H1 (cell line): ENCODE measurements around the gene C5orf58. TPM values are rescaled to one million over a fixed set of nuclear protein-coding genes. Genes with fewer than 3 reads are reported as not detected.

ENCODE experiments used
- ASH2L ChIP-seq: fragments of 200-600, 300-600 bp; sonication (generic); IDR thresholded peaks from one replicate; pipeline ENCODE4 v1.7.1; 2017; ENCODE audit warnings: low read length
- BRCA1 ChIP-seq: IDR thresholded peaks from 2 replicates; pipeline ENCODE4 v1.6.1; 2012; ENCODE audit warnings: low read depth, low read length, improper control_type of control experiment
- CEBPB ChIP-seq: IDR thresholded peaks from 2 replicates; pipeline ENCODE4 v1.6.1; 2012; ENCODE audit warnings: low read depth, low read length
- CHD1 ChIP-seq: IDR thresholded peaks from 2 replicates; pipeline ENCODE4 v1.6.1; 2012; ENCODE audit warnings: low read depth, low read length, improper control_type of control experiment
- FOSL1 ChIP-seq: IDR thresholded peaks from 2 replicates; pipeline ENCODE4 v1.6.1; 2011; ENCODE audit warnings: mild to moderate bottlenecking, low read depth, low read length, moderate library complexity; ENCODE audit not compliant: insufficient read depth
- GABPA ChIP-seq: IDR thresholded peaks from 2 replicates; pipeline ENCODE4 v1.6.1; 2011; ENCODE audit warnings: mild to moderate bottlenecking, low read length, moderate library complexity, borderline replicate concordance; ENCODE audit not compliant: insufficient read depth
- GTF2F1 ChIP-seq: IDR thresholded peaks from 2 replicates; pipeline ENCODE4 v1.6.1; 2012; ENCODE audit warnings: low read depth, low read length, improper control_type of control experiment, borderline replicate concordance
- HDAC6 ChIP-seq: IDR thresholded peaks from one replicate; pipeline ENCODE4 v1.7.1; 2012; ENCODE audit warnings: low read depth, mild to moderate bottlenecking, inconsistent platforms, low read length, moderate library complexity
- KDM4A ChIP-seq: IDR thresholded peaks from one replicate; pipeline ENCODE4 v1.7.1; 2012; ENCODE audit warnings: low read depth, mild to moderate bottlenecking, moderate library complexity, low read length, inconsistent platforms; ENCODE audit not compliant: severe bottlenecking
- KDM5A ChIP-seq: fragments of 200-600 bp; IDR thresholded peaks from 2 replicates; pipeline ENCODE4 v1.7.1; 2012; ENCODE audit warnings: mild to moderate bottlenecking, low read length, inconsistent platforms, mixed read lengths
- NANOG ChIP-seq: IDR thresholded peaks from 2 replicates; pipeline ENCODE4 v1.6.1; 2011; ENCODE audit warnings: low read length, low read depth, mild to moderate bottlenecking, inconsistent platforms; ENCODE audit not compliant: insufficient read depth, poor library complexity, severe bottlenecking
- NRF1 ChIP-seq: IDR thresholded peaks from 2 replicates; pipeline ENCODE4 v1.6.1; 2011; ENCODE audit warnings: mild to moderate bottlenecking, low read depth, low read length, improper control_type of control experiment
- PHF8 ChIP-seq: fragments of 200-600 bp; sonication (generic); conservative IDR thresholded peaks from 2 replicates; pipeline ENCODE4 v1.7.1; 2012; ENCODE audit warnings: low read depth, mild to moderate bottlenecking, inconsistent platforms, low read length, moderate library complexity
- RAD21 ChIP-seq, 2 experiments: IDR thresholded peaks in 1 of 2; conservative IDR thresholded peaks in 1 of 2; 2 replicates each; pipeline ENCODE4 v1.6.1; 2011; ENCODE audit warnings: low read depth in 2 of 2, low read length in 2 of 2, improper control_type of control experiment in 1 of 2, inconsistent platforms in 1 of 2, mild to moderate bottlenecking in 1 of 2, moderate library complexity in 1 of 2
- RBBP5 ChIP-seq: IDR thresholded peaks from 2 replicates; pipeline ENCODE4 v1.7.1; 2012; ENCODE audit warnings: low read depth, mild to moderate bottlenecking, inconsistent platforms, low read length, moderate library complexity, borderline replicate concordance
- TAF1 ChIP-seq: IDR thresholded peaks from 2 replicates; pipeline ENCODE4 v1.6.1; 2011; ENCODE audit warnings: mild to moderate bottlenecking, low read depth, low read length
- TEAD4 ChIP-seq: IDR thresholded peaks from 2 replicates; pipeline ENCODE4 v1.6.1; 2012; ENCODE audit warnings: low read depth, low read length, inconsistent platforms, mixed read lengths
- polyA plus RNA-seq, 7 experiments: library from polyadenylated mRNA; depleted of rRNA in 3 of 7; stranded (reverse) in 5 of 7; unstranded in 2 of 7; fragments of >200 nt in 5 of 7; fragments of 200-250 nt in 2 of 7; gene quantifications; 1 replicate in 5 of 7; 2 replicates in 1 of 7; 4 replicates in 1 of 7; pipeline versions ENCODE4 v1.2.1 to v1.2.3, GENCODE V29; 2011 to 2013; ENCODE audit warnings: missing spikeins in 2 of 7, mixed read lengths in 2 of 7
- total RNA-seq: library from RNA; stranded (reverse); fragmentation: NEBNext Ultra II Directional; extraction: Animal tissue kit (Norgen Biotek cat#: 25700); gene quantifications from 2 replicates; pipeline ENCODE4 v1.2.1, GENCODE V29; 2021
- TF ChIP-seq, protein P1 (sequence below): IDR thresholded peaks from 2 replicates; pipeline ENCODE4 v1.6.1; 2012; ENCODE audit warnings: inconsistent platforms

C5orf58 gene
- total and polyA plus RNA-seq, 2 of the 8 experiments (the other 6 are each of a cell fraction or from before 2014, with no cell fraction given), result 0.24 to 1.6 TPM

DNA sequence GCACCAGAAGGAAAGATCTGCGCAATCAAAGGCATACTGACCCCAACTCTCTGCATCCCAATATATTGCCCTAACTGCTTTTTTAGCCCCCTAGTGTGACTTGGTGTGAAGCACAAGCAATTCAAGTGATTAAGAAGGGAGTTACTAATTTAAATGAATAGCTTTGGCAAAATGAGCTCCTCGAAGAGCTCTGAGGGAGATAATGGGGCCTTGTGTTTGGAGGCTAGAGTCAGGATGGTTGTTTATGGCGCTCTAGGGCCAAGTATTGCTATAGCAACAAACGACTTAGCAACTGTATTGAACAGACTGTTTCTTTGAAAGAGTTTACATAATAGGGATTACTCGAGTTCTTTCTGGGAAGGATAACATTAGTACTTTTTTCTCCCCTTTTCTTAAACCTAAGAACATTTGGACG lies 11.5 kb upstream of the C5orf58 start (continued):
- TF ChIP-seq GABPA (no peak), HDAC6 (no peak), CEBPB (no peak), GTF2F1 (no peak), TEAD4 (no peak), ASH2L (no peak), KDM4A (no peak), BRCA1 (no peak), RBBP5 (no peak), FOSL1 (no peak), RAD21 (IDR thresholded peaks at IDR 0.05 in 1 of 2, conservative IDR thresholded peaks at IDR 0.05 in 1 of 2; ENCODE audit: low read depth in 2 of 2, low read length in 2 of 2) (peak; percentile 12 to 21; a peak in 1 of 4 replicates), TAF1 (no peak), KDM5A (no peak), NRF1 (no peak), PHF8 (no peak), NANOG (peak; percentile 44), CHD1 (no peak)
- TF ChIP-seq, protein P1, sequence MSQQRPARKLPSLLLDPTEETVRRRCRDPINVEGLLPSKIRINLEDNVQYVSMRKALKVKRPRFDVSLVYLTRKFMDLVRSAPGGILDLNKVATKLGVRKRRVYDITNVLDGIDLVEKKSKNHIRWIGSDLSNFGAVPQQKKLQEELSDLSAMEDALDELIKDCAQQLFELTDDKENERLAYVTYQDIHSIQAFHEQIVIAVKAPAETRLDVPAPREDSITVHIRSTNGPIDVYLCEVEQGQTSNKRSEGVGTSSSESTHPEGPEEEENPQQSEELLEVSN, result no peak
